ENCODE results near the gene SPOCK1. TPM values are rescaled to one million over a fixed set of nuclear protein-coding genes. Genes with fewer than 3 reads are reported as not detected.

SPOCK1 gene
- total RNA-seq, 1 experiment from 2014 or later = 4.0 TPM

DNA sequence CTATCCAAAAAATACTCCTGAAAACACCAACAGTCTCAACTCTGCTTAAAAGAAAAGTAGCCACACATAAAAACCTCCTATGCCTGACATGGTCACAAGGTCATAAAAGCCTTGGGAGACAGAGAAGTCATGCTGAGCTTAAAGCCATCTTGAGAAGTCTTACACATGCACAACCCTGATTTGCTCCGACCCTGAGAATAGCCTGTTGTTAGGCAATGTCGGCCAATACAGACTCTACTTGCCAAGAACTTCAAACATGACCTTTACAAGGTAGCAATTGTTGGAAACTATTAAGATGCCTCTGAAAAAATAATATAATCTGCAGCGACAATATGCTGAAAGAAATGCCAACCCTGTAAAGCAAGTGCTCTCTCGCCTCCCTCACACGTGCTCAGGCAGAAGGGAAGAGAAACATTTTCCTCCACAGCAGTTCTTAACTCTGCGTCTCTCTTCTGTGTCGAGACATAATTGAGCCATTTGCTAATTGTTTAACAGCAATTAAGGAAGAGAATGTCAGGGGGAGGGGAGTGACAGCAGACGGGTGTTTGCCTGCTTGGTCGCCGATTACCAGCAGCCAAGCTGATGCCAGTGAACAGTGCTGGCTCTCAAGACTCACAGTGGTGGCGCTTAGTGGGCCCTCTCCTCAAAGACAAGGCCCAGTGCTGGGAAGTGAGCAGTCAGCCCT lies 393.6 kb downstream of the SPOCK1 start:
- CTCF ChIA-PET = no interaction called here
- DNase-seq (ENCODE audit: low spot score) = no peak
- H3K36me3 ChIP-seq (ENCODE audit: insufficient read depth, low read length, poor library complexity, severe bottlenecking) = no peaks in the 10 kb centered on the region
- H3K27me3 ChIP-seq (replicated peaks; ENCODE audit: insufficient read depth, low read depth, low read length, poor library complexity) = no peaks in the 10 kb centered on the region
- no peaks in the 10 kb centered on the region for H3K4me1 ChIP-seq (ENCODE audit: insufficient read depth, low read length, poor library complexity, severe bottlenecking)
- BruUV-seq (replicated peaks) = no TSS peak
- H3K27ac ChIP-seq (ENCODE audit: low read depth, low read length, poor library complexity, severe bottlenecking) = no peak overlapping the region
- POLR2A ChIA-PET (ENCODE audit: low non-redundant PET) = no interaction called here
- H3K4me3 ChIP-seq (ENCODE audit: low read depth, low read length, poor library complexity, severe bottlenecking) = no peak overlapping the region
- intact Hi-C loops (cut with micrococcal nuclease; ENCODE audit: unreplicated experiment) = no loop called here
- no peaks in the 10 kb centered on the region for H3K9me3 ChIP-seq (ENCODE audit: low read depth, low read length, poor library complexity, severe bottlenecking)
- TF ChIP-seq EZH2 (IDR thresholded peaks at IDR 0.05; ENCODE audit: borderline replicate concordance, low read depth, low read length, poor library complexity, severe bottlenecking) = no peak
- TF ChIP-seq, protein P1, sequence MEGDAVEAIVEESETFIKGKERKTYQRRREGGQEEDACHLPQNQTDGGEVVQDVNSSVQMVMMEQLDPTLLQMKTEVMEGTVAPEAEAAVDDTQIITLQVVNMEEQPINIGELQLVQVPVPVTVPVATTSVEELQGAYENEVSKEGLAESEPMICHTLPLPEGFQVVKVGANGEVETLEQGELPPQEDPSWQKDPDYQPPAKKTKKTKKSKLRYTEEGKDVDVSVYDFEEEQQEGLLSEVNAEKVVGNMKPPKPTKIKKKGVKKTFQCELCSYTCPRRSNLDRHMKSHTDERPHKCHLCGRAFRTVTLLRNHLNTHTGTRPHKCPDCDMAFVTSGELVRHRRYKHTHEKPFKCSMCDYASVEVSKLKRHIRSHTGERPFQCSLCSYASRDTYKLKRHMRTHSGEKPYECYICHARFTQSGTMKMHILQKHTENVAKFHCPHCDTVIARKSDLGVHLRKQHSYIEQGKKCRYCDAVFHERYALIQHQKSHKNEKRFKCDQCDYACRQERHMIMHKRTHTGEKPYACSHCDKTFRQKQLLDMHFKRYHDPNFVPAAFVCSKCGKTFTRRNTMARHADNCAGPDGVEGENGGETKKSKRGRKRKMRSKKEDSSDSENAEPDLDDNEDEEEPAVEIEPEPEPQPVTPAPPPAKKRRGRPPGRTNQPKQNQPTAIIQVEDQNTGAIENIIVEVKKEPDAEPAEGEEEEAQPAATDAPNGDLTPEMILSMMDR (conservative IDR thresholded peaks at IDR 0.05; ENCODE audit: low read depth, low read length) = no peak

DNA sequence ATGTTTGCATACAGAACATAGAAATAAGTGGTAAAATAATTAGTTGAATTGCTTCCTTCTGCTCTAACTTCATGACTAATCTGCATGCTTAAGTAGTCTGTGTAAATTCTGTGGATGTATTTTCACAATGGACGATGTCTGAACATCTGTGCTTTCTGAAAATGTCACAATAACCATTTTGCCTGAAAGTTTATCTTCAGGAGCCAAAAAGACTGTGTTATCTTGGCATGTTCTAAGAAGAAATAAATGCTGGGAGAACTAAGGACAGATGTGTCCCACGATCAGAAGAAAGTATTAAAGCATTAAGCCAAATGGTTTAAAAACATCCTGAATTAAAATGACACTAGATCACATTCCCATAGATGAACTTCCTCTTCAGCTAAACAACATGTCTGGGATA lies 397.6 kb downstream of the SPOCK1 start:
- Histone ChIP-seq H3K4me1 (ENCODE audit: insufficient read depth, low read length, poor library complexity, severe bottlenecking) (no peaks in the 10 kb centered on the region), H3K27ac (ENCODE audit: low read depth, low read length, poor library complexity, severe bottlenecking) (no peak overlapping the region), H3K9me3 (ENCODE audit: low read depth, low read length, poor library complexity, severe bottlenecking) (no peaks in the 10 kb centered on the region), H3K27me3 (replicated peaks; ENCODE audit: insufficient read depth, low read depth, low read length, poor library complexity) (no peaks in the 10 kb centered on the region), H3K4me3 (ENCODE audit: low read depth, low read length, poor library complexity, severe bottlenecking) (no peak overlapping the region), H3K36me3 (ENCODE audit: insufficient read depth, low read length, poor library complexity, severe bottlenecking) (no peaks in the 10 kb centered on the region)
- TF ChIP-seq EZH2 (IDR thresholded peaks at IDR 0.05; ENCODE audit: borderline replicate concordance, low read depth, low read length, poor library complexity, severe bottlenecking) = no peak
- TF ChIP-seq, protein P1 (conservative IDR thresholded peaks at IDR 0.05; ENCODE audit: low read depth, low read length) = no peak
- no TSS peak for BruUV-seq (replicated peaks)
- intact Hi-C loops (cut with micrococcal nuclease; ENCODE audit: unreplicated experiment) = no loop called here
- ChIA-PET POLR2A (ENCODE audit: low non-redundant PET) (interaction anchor here (0.6 kb wide), 1 partner anchor 11 kb away, joined by 3 read pairs; no protein-coding TSS in a partner anchor), CTCF (no interaction called here)
- no peak for DNase-seq (ENCODE audit: low spot score)

DNA sequence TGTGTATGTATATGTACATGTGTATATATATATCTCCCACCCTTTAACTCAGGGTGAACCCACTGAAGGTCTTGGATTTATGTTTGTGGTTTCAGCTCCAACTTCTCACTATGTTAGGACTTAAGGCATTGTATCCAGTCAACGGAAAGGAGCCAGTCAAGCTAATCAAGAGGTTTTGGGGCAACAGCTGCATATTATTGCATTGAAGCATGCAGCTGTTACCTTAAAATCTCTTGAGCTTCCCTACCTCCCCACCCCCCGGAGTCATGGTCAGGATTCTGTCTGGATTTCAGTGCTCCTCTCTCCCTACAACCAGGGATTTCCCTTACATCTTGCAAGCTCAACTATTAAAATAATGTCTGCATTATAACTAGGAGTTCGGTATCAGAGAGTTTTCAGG lies 399.5 kb downstream of the SPOCK1 start:
- intact Hi-C loops (cut with micrococcal nuclease; ENCODE audit: unreplicated experiment) = no loop called here
- CTCF ChIA-PET = no interaction called here
- H3K9me3 ChIP-seq (ENCODE audit: low read depth, low read length, poor library complexity, severe bottlenecking) = no peaks in the 10 kb centered on the region
- no peak overlapping the region for H3K27ac ChIP-seq (ENCODE audit: low read depth, low read length, poor library complexity, severe bottlenecking)
- DNase-seq (ENCODE audit: low spot score) = no peak
- POLR2A ChIA-PET (ENCODE audit: low non-redundant PET) = no interaction called here
- no peaks in the 10 kb centered on the region for H3K4me1 ChIP-seq (ENCODE audit: insufficient read depth, low read length, poor library complexity, severe bottlenecking)
- no peaks in the 10 kb centered on the region for H3K36me3 ChIP-seq (ENCODE audit: insufficient read depth, low read length, poor library complexity, severe bottlenecking)
- no peak overlapping the region for H3K4me3 ChIP-seq (ENCODE audit: low read depth, low read length, poor library complexity, severe bottlenecking)
- BruUV-seq (replicated peaks) = no TSS peak
- H3K27me3 ChIP-seq (replicated peaks; ENCODE audit: insufficient read depth, low read depth, low read length, poor library complexity) = no peaks in the 10 kb centered on the region
- TF ChIP-seq, protein P1 (conservative IDR thresholded peaks at IDR 0.05; ENCODE audit: low read depth, low read length) = no peak
- TF ChIP-seq EZH2 (IDR thresholded peaks at IDR 0.05; ENCODE audit: borderline replicate concordance, low read depth, low read length, poor library complexity, severe bottlenecking) = no peak

Measured in A673 (cell line).